Jurkat, Clone E6-1 (cell line): ENCODE results near the gene CATSPERZ.

ENCODE experiments used
- DNase-seq: peaks from one replicate; pipeline ENCODE4 v3.0.0-alpha.2; 2011; ENCODE audit warnings: low read depth, low spot score
- H3K4me3 ChIP-seq: 2 replicates; pipeline ENCODE4 v1.5.1; 2011; ENCODE audit warnings: mild to moderate bottlenecking, low read length, control low read depth, moderate library complexity

Gene CATSPERZ

GRCh38 chr11:64283092-64283491 lies 17.1 kb upstream of the CATSPERZ start:
- no peak for DNase-seq
- H3K4me3 ChIP-seq = no peak overlapping the region

- peak within 1 kb of the TSS; percentile 80 for H3K4me3 ChIP-seq
- DNase-seq = peak; percentile 88
Observed at GRCh38 chr11:64284048-64284961, 15.9 kb upstream of the CATSPERZ start, which contains the start of gene BAD. TSS of gene BAD (minus strand) at chr11:64284665. CDS start at chr11:64284368, 297 bp downstream.

GRCh38 chr11:64284962-64285884 lies 14.9 kb upstream of the CATSPERZ start, which contains the start of gene GPR137:
TSS of gene GPR137 (plus strand) at chr11:64285848. CDS start at chr11:64286525, 677 bp downstream.
- peak; percentile 71 for DNase-seq
- H3K4me3 ChIP-seq = peak within 1 kb of the TSS; percentile 80

- peak overlapping the region; percentile 80 for H3K4me3 ChIP-seq
- DNase-seq = no peak
Observed at GRCh38 chr11:64285885-64286800, 14.0 kb upstream of the CATSPERZ start.

GRCh38 chr11:64286801-64287159 lies 13.4 kb upstream of the CATSPERZ start:
- no peak overlapping the region for H3K4me3 ChIP-seq

GRCh38 chr11:64287676-64288352 lies 12.3 kb upstream of the CATSPERZ start:
- DNase-seq = no peak
- no peak overlapping the region for H3K4me3 ChIP-seq

More at GRCh38 chr11:64286801-64287159, 13.4 kb upstream of the CATSPERZ start:
- DNase-seq = no peak

- no peak overlapping the region for H3K4me3 ChIP-seq
- no peak for DNase-seq
Observed at GRCh38 chr11:64288353-64288750, 11.8 kb upstream of the CATSPERZ start.

GRCh38 chr11:64289002-64289564 lies 11.1 kb upstream of the CATSPERZ start:
- DNase-seq = no peak
- H3K4me3 ChIP-seq = no peak overlapping the region

- DNase-seq = no peak
- H3K4me3 ChIP-seq = no peak overlapping the region
Observed at GRCh38 chr11:64290352-64291261, 9.6 kb upstream of the CATSPERZ start.

- H3K4me3 ChIP-seq = no peak within 1 kb of the TSS
- no peak for DNase-seq
Observed at GRCh38 chr11:64291262-64291751, 8.9 kb upstream of the CATSPERZ start, which contains the start of gene KCNK4. TSS of gene KCNK4 (plus strand) at chr11:64291302. CDS start at chr11:64293019, 1,717 bp downstream.

- DNase-seq = no peak
- no peak overlapping the region for H3K4me3 ChIP-seq
Observed at GRCh38 chr11:64291752-64292459, 8.3 kb upstream of the CATSPERZ start.

GRCh38 chr11:64292460-64293254 lies 7.5 kb upstream of the CATSPERZ start:
- H3K4me3 ChIP-seq = no peak overlapping the region
- DNase-seq = no peak

- DNase-seq = no peak
- H3K4me3 ChIP-seq = no peak overlapping the region
Observed at GRCh38 chr11:64294774-64295173, 5.4 kb upstream of the CATSPERZ start.

- no peak for DNase-seq
Observed at GRCh38 chr11:64295760-64296159, 4.4 kb upstream of the CATSPERZ start.

GRCh38 chr11:64296236-64296635 lies 3.9 kb upstream of the CATSPERZ start:
- H3K4me3 ChIP-seq = no peak overlapping the region
- no peak for DNase-seq

More at GRCh38 chr11:64295760-64296159, 4.4 kb upstream of the CATSPERZ start:
- no peak overlapping the region for H3K4me3 ChIP-seq
